Liver (tissue), 3 donors: ENCODE measurements around the gene SCUBE1.

Experiments
- EGR1 ChIP-seq, 2 donors: IDR thresholded peaks; 2 replicates each; pipeline ENCODE4 v1.6.1; 2016 to 2018; ENCODE audit warnings: antibody characterized with exemption in 2 of 2, low read depth in 2 of 2
- JUND ChIP-seq, 2 donors: IDR thresholded peaks; 2 replicates each; pipeline ENCODE4 v1.6.1; 2016; ENCODE audit warnings: antibody characterized with exemption in 2 of 2
- MAX ChIP-seq: IDR thresholded peaks from 2 replicates; pipeline ENCODE4 v1.6.1; 2016; ENCODE audit warnings: antibody characterized with exemption
- REST ChIP-seq: IDR thresholded peaks from 2 replicates; pipeline ENCODE4 v1.6.1; 2016; ENCODE audit warnings: antibody characterized with exemption, mild to moderate bottlenecking
- RXRA ChIP-seq, 2 donors: IDR thresholded peaks; 2 replicates each; pipeline ENCODE4 v1.6.1; 2017 to 2018; ENCODE audit warnings: antibody characterized with exemption in 2 of 2, mild to moderate bottlenecking in 1 of 2
- SP1 ChIP-seq: IDR thresholded peaks from 2 replicates; pipeline ENCODE4 v1.6.1; 2018; ENCODE audit warnings: antibody characterized with exemption, mild to moderate bottlenecking
- TAF1 ChIP-seq: conservative IDR thresholded peaks from 2 replicates; pipeline ENCODE4 v1.6.1; 2016; ENCODE audit warnings: antibody characterized with exemption, mild to moderate bottlenecking
- YY1 ChIP-seq: IDR thresholded peaks from 2 replicates; pipeline ENCODE4 v1.6.1; 2016; ENCODE audit warnings: antibody characterized with exemption, mild to moderate bottlenecking
- TF ChIP-seq, protein P1 (sequence below): fragments of 150-350 bp; IDR thresholded peaks from 2 replicates; pipeline ENCODE4 v1.5.1; 2017; ENCODE audit warnings: improper control_type of control experiment, low read depth, low read length; ENCODE audit not compliant: missing input control
- donor health status: healthy.
- donor health status: healthy.

DNA sequence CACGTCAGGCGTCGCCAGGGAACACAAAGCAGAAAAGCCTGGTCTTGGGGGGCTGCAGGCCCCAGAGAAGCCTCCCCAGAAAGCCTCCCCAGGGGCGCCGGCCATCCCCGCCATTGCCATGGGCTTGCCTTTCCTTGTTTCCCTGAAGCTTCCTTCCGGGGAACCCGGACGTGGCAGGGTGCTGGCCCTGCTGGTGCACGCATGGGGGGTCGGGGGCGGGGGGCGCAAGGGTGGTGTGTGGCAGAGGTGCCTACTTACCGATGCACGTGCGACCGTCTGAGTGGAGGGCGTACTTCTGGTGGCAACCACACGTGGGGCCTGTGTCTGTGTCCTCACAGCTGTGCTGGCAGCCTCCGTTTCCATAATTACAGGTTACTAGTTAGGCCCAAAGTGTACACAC is 85.2 kb downstream of the SCUBE1 start:
- TF ChIP-seq, protein P1, sequence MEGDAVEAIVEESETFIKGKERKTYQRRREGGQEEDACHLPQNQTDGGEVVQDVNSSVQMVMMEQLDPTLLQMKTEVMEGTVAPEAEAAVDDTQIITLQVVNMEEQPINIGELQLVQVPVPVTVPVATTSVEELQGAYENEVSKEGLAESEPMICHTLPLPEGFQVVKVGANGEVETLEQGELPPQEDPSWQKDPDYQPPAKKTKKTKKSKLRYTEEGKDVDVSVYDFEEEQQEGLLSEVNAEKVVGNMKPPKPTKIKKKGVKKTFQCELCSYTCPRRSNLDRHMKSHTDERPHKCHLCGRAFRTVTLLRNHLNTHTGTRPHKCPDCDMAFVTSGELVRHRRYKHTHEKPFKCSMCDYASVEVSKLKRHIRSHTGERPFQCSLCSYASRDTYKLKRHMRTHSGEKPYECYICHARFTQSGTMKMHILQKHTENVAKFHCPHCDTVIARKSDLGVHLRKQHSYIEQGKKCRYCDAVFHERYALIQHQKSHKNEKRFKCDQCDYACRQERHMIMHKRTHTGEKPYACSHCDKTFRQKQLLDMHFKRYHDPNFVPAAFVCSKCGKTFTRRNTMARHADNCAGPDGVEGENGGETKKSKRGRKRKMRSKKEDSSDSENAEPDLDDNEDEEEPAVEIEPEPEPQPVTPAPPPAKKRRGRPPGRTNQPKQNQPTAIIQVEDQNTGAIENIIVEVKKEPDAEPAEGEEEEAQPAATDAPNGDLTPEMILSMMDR, result no peak
- TF ChIP-seq MAX (no peak), SP1 (no peak), EGR1 (IDR thresholded peaks at IDR 0.05; ENCODE audit: low read depth in 2 of 2) (no peak), YY1 (no peak), JUND (IDR thresholded peaks at IDR 0.05) (no peak), TAF1 (no peak), RXRA (IDR thresholded peaks at IDR 0.05) (no peak), REST (no peak)
